Measurements from ENCODE around the gene GBE1.

GRCh38 chr3:81549388-81549787, 212.1 kb downstream of the GBE1 start:
- TF ChIP-seq GABPA (tag; conservative IDR thresholded peaks at IDR 0.05; ENCODE audit: low read depth) = no peak
- TF ChIP-seq, protein P1, sequence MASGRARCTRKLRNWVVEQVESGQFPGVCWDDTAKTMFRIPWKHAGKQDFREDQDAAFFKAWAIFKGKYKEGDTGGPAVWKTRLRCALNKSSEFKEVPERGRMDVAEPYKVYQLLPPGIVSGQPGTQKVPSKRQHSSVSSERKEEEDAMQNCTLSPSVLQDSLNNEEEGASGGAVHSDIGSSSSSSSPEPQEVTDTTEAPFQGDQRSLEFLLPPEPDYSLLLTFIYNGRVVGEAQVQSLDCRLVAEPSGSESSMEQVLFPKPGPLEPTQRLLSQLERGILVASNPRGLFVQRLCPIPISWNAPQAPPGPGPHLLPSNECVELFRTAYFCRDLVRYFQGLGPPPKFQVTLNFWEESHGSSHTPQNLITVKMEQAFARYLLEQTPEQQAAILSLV (tag; IDR thresholded peaks at IDR 0.05) = no peak
- no peak for TF ChIP-seq HMG20B (CRISPR knock-in tag; IDR thresholded peaks at IDR 0.05)
- no peak for TF ChIP-seq POLR2A (conservative IDR thresholded peaks at IDR 0.05)
- no peak for TF ChIP-seq CEBPB (tag; IDR thresholded peaks at IDR 0.05)
- no peak for TF ChIP-seq GATA2 (CRISPR knock-in tag; IDR thresholded peaks at IDR 0.05)
- TF ChIP-seq RHOXF2B (CRISPR knock-in tag; conservative IDR thresholded peaks at IDR 0.05) = no peak
- no peak for TF ChIP-seq NFYB (IDR thresholded peaks at IDR 0.05; ENCODE audit: extremely low read depth, insufficient read length)
- TF ChIP-seq REST (IDR thresholded peaks at IDR 0.05; ENCODE audit: borderline replicate concordance) = no peak
- TF ChIP-seq REST (CRISPR knock-in tag; IDR thresholded peaks at IDR 0.05; ENCODE audit: low read depth) = no peak
- TF ChIP-seq ZBTB11 (CRISPR knock-in tag; IDR thresholded peaks at IDR 0.05) = no peak
